ENCODE results near the gene PDIA5.

DNA sequence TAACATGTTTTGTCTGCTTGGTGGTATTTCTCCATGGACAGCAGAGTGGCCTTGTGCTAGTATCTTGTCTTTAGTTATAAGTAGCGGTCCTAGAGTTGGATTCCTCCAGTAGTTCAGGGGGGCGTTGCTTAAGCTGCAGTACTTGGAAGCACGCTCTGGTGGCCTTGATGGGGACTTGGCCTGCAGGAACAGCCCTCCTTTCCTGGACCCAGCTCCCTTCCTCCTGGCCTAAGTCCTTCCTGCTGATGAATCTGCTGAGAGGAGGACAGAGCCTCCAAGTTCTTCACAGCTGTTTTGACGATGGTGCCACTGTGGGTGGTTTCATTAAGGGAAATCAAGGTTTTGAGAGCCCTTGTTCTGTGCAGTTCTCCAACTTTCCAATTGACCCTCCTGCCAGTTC lies 96.3 kb downstream of the PDIA5 start:
- TF ChIP-seq POLR2A (IDR thresholded peaks at IDR 0.05) (no peak), POLR2AphosphoS5 (IDR thresholded peaks at IDR 0.05) (no peak), EP300 (IDR thresholded peaks at IDR 0.05) (no peak)
- TF ChIP-seq, protein P1, sequence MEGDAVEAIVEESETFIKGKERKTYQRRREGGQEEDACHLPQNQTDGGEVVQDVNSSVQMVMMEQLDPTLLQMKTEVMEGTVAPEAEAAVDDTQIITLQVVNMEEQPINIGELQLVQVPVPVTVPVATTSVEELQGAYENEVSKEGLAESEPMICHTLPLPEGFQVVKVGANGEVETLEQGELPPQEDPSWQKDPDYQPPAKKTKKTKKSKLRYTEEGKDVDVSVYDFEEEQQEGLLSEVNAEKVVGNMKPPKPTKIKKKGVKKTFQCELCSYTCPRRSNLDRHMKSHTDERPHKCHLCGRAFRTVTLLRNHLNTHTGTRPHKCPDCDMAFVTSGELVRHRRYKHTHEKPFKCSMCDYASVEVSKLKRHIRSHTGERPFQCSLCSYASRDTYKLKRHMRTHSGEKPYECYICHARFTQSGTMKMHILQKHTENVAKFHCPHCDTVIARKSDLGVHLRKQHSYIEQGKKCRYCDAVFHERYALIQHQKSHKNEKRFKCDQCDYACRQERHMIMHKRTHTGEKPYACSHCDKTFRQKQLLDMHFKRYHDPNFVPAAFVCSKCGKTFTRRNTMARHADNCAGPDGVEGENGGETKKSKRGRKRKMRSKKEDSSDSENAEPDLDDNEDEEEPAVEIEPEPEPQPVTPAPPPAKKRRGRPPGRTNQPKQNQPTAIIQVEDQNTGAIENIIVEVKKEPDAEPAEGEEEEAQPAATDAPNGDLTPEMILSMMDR (IDR thresholded peaks at IDR 0.05) = no peak

All from upper lobe of left lung (tissue), 4 donors.